Measurements from ENCODE around the gene TOR1B. TPM values are rescaled to one million over a fixed set of nuclear protein-coding genes. Genes with fewer than 3 reads are reported as not detected.

Gene TOR1B
- total and polyA plus RNA-seq, 2 donors (not counting 1 experiment from before 2014, with no cell fraction given), result 13.3 to 17.4 TPM

- H3K4me1 ChIP-seq (ENCODE audit: control insufficient read depth in 2 of 2, insufficient read depth in 2 of 2, low read length in 2 of 2), result no peaks in the 10 kb centered on the region
- peaks cover 37% of the 10 kb centered on the region for H3K79me2 ChIP-seq (ENCODE audit: control insufficient read depth, insufficient read depth, low read length)
- H3K4me1 Mint-ChIP-seq, result peaks cover 5% of the 10 kb centered on the region
- H3K4me3 ChIP-seq (ENCODE audit: control extremely low read depth in 1 of 5, extremely low read depth in 1 of 5, insufficient read depth in 1 of 5, low read depth in 2 of 5, low read length in 4 of 5), result no peak overlapping the region
- intact Hi-C loops (cut with micrococcal nuclease), result no loop called here
- no peaks in the 10 kb centered on the region for H3K27me3 Mint-ChIP-seq
- DNase-seq, result no peak
- H3K27ac ChIP-seq (ENCODE audit: low read length in 2 of 2), result no peak overlapping the region
- WGBS (ENCODE audit: insufficient coverage), result 97% methylated on average over 17 of the region's 17 CpGs
- ChIA-PET CTCF (no interaction called here), POLR2A (no interaction called here)
- H3K9me3 Mint-ChIP-seq (ENCODE audit: insufficient read depth), result no peaks in the 10 kb centered on the region
- ATAC-seq (ENCODE audit: low read depth), result no peak
- H3K9ac ChIP-seq (ENCODE audit: low read length), result no peak overlapping the region
- no peaks in the 10 kb centered on the region for H3K27me3 ChIP-seq (replicated peaks in 1 of 4; ENCODE audit: control extremely low read depth in 1 of 4, control insufficient read depth in 3 of 4, insufficient read depth in 4 of 4, low read length in 3 of 4)
- H2AFZ ChIP-seq (ENCODE audit: insufficient read depth, low read depth, low read length, poor library complexity, severe bottlenecking), result no peak overlapping the region
- H3K9me3 ChIP-seq (ENCODE audit: control extremely low read depth in 1 of 3, control insufficient read depth in 2 of 3, insufficient read depth in 1 of 3, low read length in 2 of 3), result no peaks in the 10 kb centered on the region
- H3K27ac Mint-ChIP-seq, result no peak overlapping the region
- TF ChIP-seq CTCF (IDR thresholded peaks at IDR 0.05) (no peak), EZH2 (IDR thresholded peaks at IDR 0.05; ENCODE audit: borderline replicate concordance, insufficient read depth, low read depth, low read length, poor library complexity, severe bottlenecking) (no peak)
- H3K4me2 ChIP-seq (replicated peaks; ENCODE audit: low read depth, low read length, poor library complexity, severe bottlenecking), result no peak overlapping the region
- H4K20me1 ChIP-seq (ENCODE audit: control insufficient read depth, insufficient read depth, low read length, poor library complexity, severe bottlenecking), result peaks cover 12% of the 10 kb centered on the region
- peaks cover 0 to 52% of the 10 kb centered on the region in 2 experiments for H3K36me3 ChIP-seq (replicated peaks in 1 of 2; ENCODE audit: control extremely low read depth in 1 of 2, control insufficient read depth in 1 of 2, extremely low read depth in 1 of 2, insufficient read depth in 2 of 2, low read length in 1 of 2)
- no peak overlapping the region for H3K4me3 Mint-ChIP-seq
These were observed 11.6 kb downstream of the TOR1B start for GRCh38 chr9:129814432-129815223.

GRCh38 chr9:129815278-129815677 is 12.3 kb downstream of the TOR1B start:
- peaks cover 4% of the 10 kb centered on the region for H3K4me1 Mint-ChIP-seq
- Histone ChIP-seq H3K9ac (ENCODE audit: low read length) (no peak overlapping the region), H2AFZ (ENCODE audit: insufficient read depth, low read depth, low read length, poor library complexity, severe bottlenecking) (no peak overlapping the region), H3K27ac (ENCODE audit: low read length in 2 of 2) (no peak overlapping the region), H3K27me3 (replicated peaks in 1 of 4; ENCODE audit: control extremely low read depth in 1 of 4, control insufficient read depth in 3 of 4, insufficient read depth in 4 of 4, low read length in 3 of 4) (no peaks in the 10 kb centered on the region), H3K36me3 (replicated peaks in 1 of 2; ENCODE audit: control extremely low read depth in 1 of 2, control insufficient read depth in 1 of 2, extremely low read depth in 1 of 2, insufficient read depth in 2 of 2, low read length in 1 of 2) (peaks cover 0 to 45% of the 10 kb centered on the region in 2 experiments), H3K4me1 (ENCODE audit: control insufficient read depth in 2 of 2, insufficient read depth in 2 of 2, low read length in 2 of 2) (no peaks in the 10 kb centered on the region), H3K9me3 (ENCODE audit: control extremely low read depth in 1 of 3, control insufficient read depth in 2 of 3, insufficient read depth in 1 of 3, low read length in 2 of 3) (no peaks in the 10 kb centered on the region), H4K20me1 (ENCODE audit: control insufficient read depth, insufficient read depth, low read length, poor library complexity, severe bottlenecking) (peaks cover 12% of the 10 kb centered on the region), H3K4me3 (ENCODE audit: control extremely low read depth in 1 of 5, extremely low read depth in 1 of 5, insufficient read depth in 1 of 5, low read depth in 2 of 5, low read length in 4 of 5) (no peak overlapping the region), H3K4me2 (replicated peaks; ENCODE audit: low read depth, low read length, poor library complexity, severe bottlenecking) (no peak overlapping the region), H3K79me2 (ENCODE audit: control insufficient read depth, insufficient read depth, low read length) (peaks cover 37% of the 10 kb centered on the region)
- no peaks in the 10 kb centered on the region for H3K27me3 Mint-ChIP-seq
- intact Hi-C loops (cut with micrococcal nuclease), result no loop called here
- no peaks in the 10 kb centered on the region for H3K9me3 Mint-ChIP-seq (ENCODE audit: insufficient read depth)
- ATAC-seq (ENCODE audit: low read depth), result no peak
- no peak overlapping the region for H3K4me3 Mint-ChIP-seq
- no peak for TF ChIP-seq CTCF (IDR thresholded peaks at IDR 0.05)
- TF ChIP-seq EZH2 (IDR thresholded peaks at IDR 0.05; ENCODE audit: borderline replicate concordance, insufficient read depth, low read depth, low read length, poor library complexity, severe bottlenecking), result no peak
- ChIA-PET POLR2A (no interaction called here), CTCF (no interaction called here)
- DNase-seq, result no peak
- H3K27ac Mint-ChIP-seq, result no peak overlapping the region
- 98% methylated on average over 11 of the region's 11 CpGs for WGBS (ENCODE audit: insufficient coverage)
